ENCODE results near the gene ZC3H4. TPM values are rescaled to one million over a fixed set of nuclear protein-coding genes. Genes with fewer than 3 reads are reported as not detected.
A peak's percentile ranks its signal among the peaks of the same experiment; 100 is the strongest.

Gene ZC3H4
- total and polyA plus RNA-seq, 2 experiments from 2014 or later, result 26.7 to 36.9 TPM

- peak overlapping the region; percentile 13; the same call in 1 of the 3 replicates for H3K4me3 Mint-ChIP-seq
- H3K9me3 Mint-ChIP-seq, result no peaks in the 10 kb centered on the region
- peaks cover 16% of the 10 kb centered on the region for H3K4me1 Mint-ChIP-seq
- DNase-seq (ENCODE audit: low spot score) (no peak), ATAC-seq (no peak)
- H3K4me3 ChIP-seq, result no peak overlapping the region
- TF ChIP-seq ZNF462 (CRISPR knock-in tag; IDR thresholded peaks at IDR 0.05) (no peak), ETS1 (IDR thresholded peaks at IDR 0.05) (no peak), EZH2 (IDR thresholded peaks at IDR 0.05; ENCODE audit: low read depth, unreplicated experiment) (no peak), JUNB (IDR thresholded peaks at IDR 0.05; ENCODE audit: unreplicated experiment) (no peak), ZNF331 (CRISPR knock-in tag; IDR thresholded peaks at IDR 0.05; ENCODE audit: low read depth) (no peak)
- H3K27me3 ChIP-seq (ENCODE audit: insufficient read depth), result no peaks in the 10 kb centered on the region
- H3K27ac Mint-ChIP-seq, result peak overlapping the region; percentile 71
- H3F3A ChIP-seq (replicated peaks; ENCODE audit: low read depth), result peaks cover 49% of the 10 kb centered on the region
- H3K9me2 ChIP-seq (ENCODE audit: insufficient read depth), result no peaks in the 10 kb centered on the region
- H3K27ac ChIP-seq (ENCODE audit: low read depth), result peak overlapping the region; percentile 98
- H2AFZ ChIP-seq, result no peak overlapping the region
- peaks cover 95% of the 10 kb centered on the region for H3K36me3 Mint-ChIP-seq (ENCODE audit: low read depth)
- H3K4me2 ChIP-seq, result no peak overlapping the region
- peaks cover 8% of the 10 kb centered on the region for H3K27me3 Mint-ChIP-seq (ENCODE audit: insufficient read depth, low read depth, poor library complexity)
- peaks cover 64% of the 10 kb centered on the region for H3K36me3 ChIP-seq (ENCODE audit: insufficient read depth)
- H3K4me1 ChIP-seq (ENCODE audit: insufficient read depth), result peaks cover 10% of the 10 kb centered on the region
- peaks cover 44% of the 10 kb centered on the region for H4K20me1 ChIP-seq (replicated peaks; ENCODE audit: insufficient read depth)
- peaks cover 86% of the 10 kb centered on the region for H3K79me2 ChIP-seq (replicated peaks; ENCODE audit: insufficient read depth)
Observed at GRCh38 chr19:47151627-47152026, 38.1 kb upstream of the ZC3H4 start.

GRCh38 chr19:47146920-47147319 lies 33.3 kb upstream of the ZC3H4 start:
- H3K36me3 ChIP-seq (ENCODE audit: insufficient read depth), result peaks cover 62% of the 10 kb centered on the region
- H2AFZ ChIP-seq, result no peak overlapping the region
- no peaks in the 10 kb centered on the region for H3K9me2 ChIP-seq (ENCODE audit: insufficient read depth)
- peaks cover 89% of the 10 kb centered on the region for H3K36me3 Mint-ChIP-seq (ENCODE audit: low read depth)
- DNase-seq (ENCODE audit: low spot score) (no peak), ATAC-seq (no peak)
- no peak overlapping the region for H3K27ac ChIP-seq (ENCODE audit: low read depth)
- H3K4me2 ChIP-seq, result no peak overlapping the region
- H3K4me3 ChIP-seq, result no peak overlapping the region
- H3K27ac Mint-ChIP-seq, result no peak overlapping the region
- H3K9me3 Mint-ChIP-seq, result no peaks in the 10 kb centered on the region
- H3K27me3 ChIP-seq (ENCODE audit: insufficient read depth), result no peaks in the 10 kb centered on the region
- peaks cover 6% of the 10 kb centered on the region for H3K4me1 Mint-ChIP-seq
- peaks cover 6% of the 10 kb centered on the region for H3K27me3 Mint-ChIP-seq (ENCODE audit: insufficient read depth, low read depth, poor library complexity)
- H3K79me2 ChIP-seq (replicated peaks; ENCODE audit: insufficient read depth), result peaks cover 100% of the 10 kb centered on the region
- peaks cover 46% of the 10 kb centered on the region for H3F3A ChIP-seq (replicated peaks; ENCODE audit: low read depth)
- H3K4me3 Mint-ChIP-seq, result no peak overlapping the region
- peaks cover 56% of the 10 kb centered on the region for H4K20me1 ChIP-seq (replicated peaks; ENCODE audit: insufficient read depth)
- H3K4me1 ChIP-seq (ENCODE audit: insufficient read depth), result no peaks in the 10 kb centered on the region
- TF ChIP-seq CTCF (conservative IDR thresholded peaks at IDR 0.05; ENCODE audit: low read depth in 2 of 2), result no peak
- no peak for TF ChIP-seq ZNF331 (CRISPR knock-in tag; IDR thresholded peaks at IDR 0.05; ENCODE audit: low read depth)
